ENCODE measurements around the gene GIN1. TPM values are rescaled to one million over a fixed set of nuclear protein-coding genes. Genes with fewer than 3 reads are reported as not detected.

Gene GIN1
- total RNA-seq, 1 experiment from 2014 or later: 6.6 TPM

GRCh38 chr5:103135461-103135860, 15.5 kb upstream of the GIN1 start:
- Mint-ChIP-seq H3K9me3 (no peaks in the 10 kb centered on the region), H3K27me3 (ENCODE audit: low read depth) (no peaks in the 10 kb centered on the region), H3K4me3 (no peak overlapping the region), H3K4me1 (no peaks in the 10 kb centered on the region), H3K27ac (no peak overlapping the region), H3K36me3 (ENCODE audit: insufficient read depth in 1 of 3, low read depth in 3 of 3) (peaks cover 8 to 19% (median 9%) of the 10 kb centered on the region in 3 experiments)
- H4K20me1 ChIP-seq (ENCODE audit: control insufficient read depth, insufficient read depth, insufficient read length): no peaks in the 10 kb centered on the region
- no peak overlapping the region for H3K9ac ChIP-seq (ENCODE audit: extremely low read depth, insufficient read length, low read length)
- H3K79me1 ChIP-seq (ENCODE audit: insufficient read depth, low read depth, low read length, poor library complexity, severe bottlenecking): no peaks in the 10 kb centered on the region
- no peak overlapping the region for H3K18ac ChIP-seq (ENCODE audit: insufficient read length, low read depth, low read length)
- no peak for DNase-seq
- no peak overlapping the region for H3K4me2 ChIP-seq (ENCODE audit: insufficient read depth, insufficient read length, low read length)
- no peak overlapping the region for H2BK120ac ChIP-seq (ENCODE audit: low read depth, low read length, poor library complexity, severe bottlenecking)
- H3K14ac ChIP-seq (ENCODE audit: insufficient read depth, low read length): no peak overlapping the region
- H3K4me1 ChIP-seq (ENCODE audit: insufficient read depth, low read length): no peaks in the 10 kb centered on the region
- no peaks in the 10 kb centered on the region for H3K9me3 ChIP-seq (ENCODE audit: control insufficient read depth, low read depth, low read length)
- H3K23ac ChIP-seq (ENCODE audit: insufficient read length, low read depth, low read length): no peak overlapping the region
- no CpG with 5 or more reads among the region's 1 CpG for WGBS (ENCODE audit: extremely low coverage, insufficient read length, low lambda C conversion rate)
- no peak for TF ChIP-seq CTCF (conservative IDR thresholded peaks at IDR 0.05)
- H3K27me3 ChIP-seq (ENCODE audit: insufficient read depth, low read length): no peaks in the 10 kb centered on the region
- H2AFZ ChIP-seq (ENCODE audit: low read length): no peak overlapping the region
- H3K79me2 ChIP-seq (ENCODE audit: insufficient read depth, low read length): no peaks in the 10 kb centered on the region
- H3T11ph ChIP-seq (ENCODE audit: low read length): no peak overlapping the region
- no peak overlapping the region for H3K27ac ChIP-seq (ENCODE audit: insufficient read length, low read depth, low read length)
- no peak overlapping the region for H4K8ac ChIP-seq (replicated peaks; ENCODE audit: insufficient read length, low read depth, low read length)
- no peak overlapping the region for H2BK5ac ChIP-seq (ENCODE audit: insufficient read length, low read length)
- no peak overlapping the region for H4K5ac ChIP-seq (ENCODE audit: insufficient read length, low read depth, low read length)
- no peaks in the 10 kb centered on the region for H3K23me2 ChIP-seq (ENCODE audit: insufficient read length, low read depth, low read length, poor library complexity, severe bottlenecking)
- H2BK15ac ChIP-seq (ENCODE audit: low read depth, low read length): no peak overlapping the region
- H4K91ac ChIP-seq (ENCODE audit: insufficient read length, low read depth, low read length): no peak overlapping the region
- no peak overlapping the region for H2AK5ac ChIP-seq (ENCODE audit: insufficient read length, low read length)
- no peak overlapping the region for H3K4ac ChIP-seq (ENCODE audit: low read depth, low read length)
- no peak overlapping the region for H2BK20ac ChIP-seq (ENCODE audit: low read depth, low read length, poor library complexity, severe bottlenecking)
- H3K56ac ChIP-seq (ENCODE audit: insufficient read length, low read depth, low read length): no peak overlapping the region
- no peak overlapping the region for H2BK12ac ChIP-seq (ENCODE audit: insufficient read length, low read depth, low read length)
